ENCODE measurements around the gene FHIT.
"Not testable (repeated sequence)": the region's sequence is repeated elsewhere in the genome, so short reads cannot be mapped to it uniquely, and the experiment has no call there.

FHIT gene

GRCh38 chr3:59824876-59825275, 1426.4 kb downstream of the FHIT start:
- no peak for DNase-seq (ENCODE audit: low read depth)

- no peak for DNase-seq (ENCODE audit: low read depth)
Measured at GRCh38 chr3:59821274-59821673, 1430.0 kb downstream of the FHIT start.

- peak; percentile 23 for DNase-seq (ENCODE audit: low read depth)
Measured at GRCh38 chr3:59820352-59820934, 1430.8 kb downstream of the FHIT start.

- no peak for DNase-seq (ENCODE audit: low read depth)
Measured at GRCh38 chr3:59818919-59819300, 1432.3 kb downstream of the FHIT start.

- DNase-seq (ENCODE audit: low read depth) = peak; percentile 95
Measured at GRCh38 chr3:59818033-59818918, 1433.0 kb downstream of the FHIT start.

- DNase-seq (ENCODE audit: low read depth) = no peak
Measured at GRCh38 chr3:59817511-59817910, 1433.7 kb downstream of the FHIT start.

- no peak for DNase-seq (ENCODE audit: low read depth)
Measured at GRCh38 chr3:59816312-59816711, 1434.9 kb downstream of the FHIT start.

- DNase-seq (ENCODE audit: low read depth) = no peak
Measured at GRCh38 chr3:59813148-59813538, 1438.1 kb downstream of the FHIT start.

- DNase-seq (ENCODE audit: low read depth) = peak; percentile 34
Measured at GRCh38 chr3:59812237-59813147, 1438.8 kb downstream of the FHIT start.

GRCh38 chr3:59811160-59811559, 1440.1 kb downstream of the FHIT start:
- no peak for DNase-seq (ENCODE audit: low read depth)

GRCh38 chr3:59810606-59811005, 1440.6 kb downstream of the FHIT start:
- no peak for DNase-seq (ENCODE audit: low read depth)

GRCh38 chr3:59809710-59810444, 1441.4 kb downstream of the FHIT start:
- DNase-seq (ENCODE audit: low read depth) = peak; percentile 43

- peak; percentile 91 for DNase-seq (ENCODE audit: low read depth)
Measured at GRCh38 chr3:59809016-59809415, 1442.2 kb downstream of the FHIT start.

GRCh38 chr3:59808446-59808845, 1442.8 kb downstream of the FHIT start:
- no peak for DNase-seq (ENCODE audit: low read depth)

GRCh38 chr3:59803268-59803667, 1448.0 kb downstream of the FHIT start:
- DNase-seq (ENCODE audit: low read depth) = no peak

- not testable (repeated sequence) for DNase-seq (ENCODE audit: low read depth)
Measured at GRCh38 chr3:59802453-59802852, 1448.8 kb downstream of the FHIT start.

- DNase-seq (ENCODE audit: low read depth) = no peak
Measured at GRCh38 chr3:59802045-59802444, 1449.2 kb downstream of the FHIT start.

- no peak for DNase-seq (ENCODE audit: low read depth)
Measured at GRCh38 chr3:59800481-59800880, 1450.8 kb downstream of the FHIT start.

GRCh38 chr3:59798372-59799086, 1452.7 kb downstream of the FHIT start:
- DNase-seq (ENCODE audit: low read depth) = no peak

- DNase-seq (ENCODE audit: low read depth) = no peak
Measured at GRCh38 chr3:59797533-59797932, 1453.7 kb downstream of the FHIT start.

- DNase-seq (ENCODE audit: low read depth) = no peak
Measured at GRCh38 chr3:59796456-59796855, 1454.8 kb downstream of the FHIT start.

Measured in HS-27A (cell line).